ENCODE results near the gene NFAM1. TPM values are rescaled to one million over a fixed set of nuclear protein-coding genes. Genes with fewer than 3 reads are reported as not detected.

Gene NFAM1
- total RNA-seq, 6 donors from 2014 or later = 8.7 to 36.7 (median 15.9) TPM

DNA sequence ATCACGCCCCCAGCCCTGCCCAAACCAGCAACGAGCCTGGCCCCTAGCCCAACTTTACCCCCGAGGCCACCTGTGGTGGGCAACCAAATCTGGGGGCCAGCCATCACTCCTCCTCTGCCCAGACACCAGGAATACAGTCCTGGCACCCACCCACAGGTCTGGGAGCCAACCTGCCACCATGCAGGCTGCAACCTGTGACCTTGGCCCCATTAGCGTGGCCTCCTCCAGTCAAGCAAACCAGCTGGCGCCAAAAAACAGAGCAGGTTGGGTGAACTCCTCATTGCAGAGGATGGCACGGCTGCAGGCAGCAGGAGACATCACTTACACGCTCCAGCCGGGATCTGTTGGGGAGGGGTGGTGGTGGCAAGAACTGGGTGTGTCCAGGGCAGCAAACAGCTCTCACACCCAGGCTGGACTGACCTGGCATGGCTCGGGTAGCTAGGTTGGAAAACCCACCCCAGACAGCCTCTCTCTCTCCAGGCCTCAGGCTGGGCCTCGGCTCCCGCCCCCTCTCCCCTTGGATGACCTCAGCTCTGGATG, 96.3 kb downstream of the NFAM1 start:
- peaks cover 0 to 4% (median 0%) of the 10 kb centered on the region in 4 donors for H3K4me1 ChIP-seq
- H3K27ac ChIP-seq = no peak overlapping the region
- no peaks in the 10 kb centered on the region for H3K27me3 ChIP-seq
- WGBS, 2 donors = 83% methylated on average over 10 of the region's 11 CpGs; no CpG with 5 or more reads in 1 of the 2 donors
- DNase-seq (no peak), ATAC-seq (ENCODE audit: low FRiP score in 2 of 2) (no peak)
- H3K4me3 ChIP-seq = no peak overlapping the region
- no peak for TF ChIP-seq EP300 (IDR thresholded peaks at IDR 0.05)
- no peak for TF ChIP-seq POLR2AphosphoS5 (IDR thresholded peaks at IDR 0.05)
- no peak for TF ChIP-seq CTCF (IDR thresholded peaks at IDR 0.05)
- TF ChIP-seq POLR2A (IDR thresholded peaks at IDR 0.05) = no peak
- H3K9me3 ChIP-seq = no peaks in the 10 kb centered on the region
- H3K36me3 ChIP-seq = no peaks in the 10 kb centered on the region

- ATAC-seq (ENCODE audit: low FRiP score in 2 of 2) = no peak
- no peak overlapping the region for H3K27ac ChIP-seq
- no peak overlapping the region for H3K4me3 ChIP-seq
- H3K4me1 ChIP-seq = no peaks in the 10 kb centered on the region
- no peaks in the 10 kb centered on the region for H3K36me3 ChIP-seq
- no peaks in the 10 kb centered on the region for H3K27me3 ChIP-seq
- no peak for DNase-seq
- TF ChIP-seq POLR2A (IDR thresholded peaks at IDR 0.05) (no peak), CTCF (IDR thresholded peaks at IDR 0.05) (no peak), POLR2AphosphoS5 (IDR thresholded peaks at IDR 0.05) (no peak), EP300 (IDR thresholded peaks at IDR 0.05) (no peak)
- H3K9me3 ChIP-seq = no peaks in the 10 kb centered on the region
- 66 to 77% methylated on average over 7 of the region's 11 CpGs for whole genome bisulfite sequencing, 2 donors
Observed at GRCh38 chr22:42334875-42335512, 97.2 kb downstream of the NFAM1 start.

DNA sequence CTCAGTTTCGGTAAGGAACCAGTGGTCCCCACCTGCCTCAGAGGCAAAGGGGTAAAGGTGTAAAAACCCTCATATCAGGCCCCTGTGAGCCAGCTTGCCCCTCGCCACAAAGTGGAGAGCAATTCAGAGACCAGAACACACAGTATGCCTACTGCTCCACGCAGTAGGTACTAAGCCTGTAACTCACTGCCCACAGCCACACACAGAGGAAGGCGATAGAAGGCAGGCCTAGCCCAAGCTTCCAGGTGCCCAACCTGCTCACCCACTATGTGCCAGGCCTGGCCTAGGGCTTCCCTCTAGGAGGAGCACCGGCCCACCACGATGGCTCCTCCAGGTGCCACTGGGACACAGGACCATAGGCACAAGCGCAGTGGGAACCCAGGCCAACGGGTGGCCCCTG, 98.7 kb downstream of the NFAM1 start:
- WGBS, 2 donors = 91% methylated on average over 3 of the region's 8 CpGs; no CpG with 5 or more reads in 1 of the 2 donors
- no peak for TF ChIP-seq EP300 (IDR thresholded peaks at IDR 0.05)
- TF ChIP-seq POLR2AphosphoS5 (IDR thresholded peaks at IDR 0.05) = no peak
- no peak for TF ChIP-seq POLR2A (IDR thresholded peaks at IDR 0.05)
- TF ChIP-seq CTCF (IDR thresholded peaks at IDR 0.05) = no peak
- no peaks in the 10 kb centered on the region for H3K9me3 ChIP-seq

DNA sequence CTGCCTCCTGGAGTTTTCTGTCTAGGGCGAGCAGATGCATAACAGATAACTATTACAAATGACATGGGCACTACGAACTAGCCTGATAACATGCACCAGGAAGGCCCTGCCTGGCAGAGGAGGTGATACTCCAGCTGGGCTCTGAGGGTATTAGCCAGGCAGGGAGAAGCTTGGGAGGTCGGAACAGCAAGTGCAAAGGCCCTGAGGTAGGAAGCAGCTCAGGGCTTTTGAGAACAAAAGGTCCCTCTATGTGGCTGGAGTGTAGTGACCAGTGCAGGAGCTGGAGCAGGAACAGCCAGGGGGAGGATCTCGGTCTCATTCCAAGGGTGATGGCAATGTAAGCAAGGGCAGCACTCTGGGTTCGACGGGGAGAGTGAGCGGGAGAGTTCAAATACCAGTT, 100.1 kb downstream of the NFAM1 start:
- H3K4me3 ChIP-seq = no peak overlapping the region
- no peaks in the 10 kb centered on the region for H3K9me3 ChIP-seq
- TF ChIP-seq CTCF (IDR thresholded peaks at IDR 0.05) (no peak), POLR2AphosphoS5 (IDR thresholded peaks at IDR 0.05) (no peak), EP300 (IDR thresholded peaks at IDR 0.05) (no peak), POLR2A (IDR thresholded peaks at IDR 0.05) (no peak)
- no peaks in the 10 kb centered on the region for H3K4me1 ChIP-seq
- no peak overlapping the region for H3K27ac ChIP-seq
- 73% methylated on average over 7 of the region's 7 CpGs for WGBS, 2 donors
- no peaks in the 10 kb centered on the region for H3K27me3 ChIP-seq
- no peaks in the 10 kb centered on the region for H3K36me3 ChIP-seq
- DNase-seq (no peak), ATAC-seq (ENCODE audit: low FRiP score in 2 of 2) (no peak)

More for the DNA sequence above, 98.7 kb downstream of the NFAM1 start:
- ATAC-seq (ENCODE audit: low FRiP score in 2 of 2) (no peak), DNase-seq (no peak)
- Histone ChIP-seq H3K4me1 (no peaks in the 10 kb centered on the region), H3K27ac (no peak overlapping the region), H3K27me3 (no peaks in the 10 kb centered on the region), H3K4me3 (no peak overlapping the region), H3K36me3 (no peaks in the 10 kb centered on the region)

GRCh38 chr22:42331014-42331413, 101.2 kb downstream of the NFAM1 start:
- whole genome bisulfite sequencing, 2 donors = 60 to 81% methylated on average over 4 to 13 of the region's 22 CpGs
- peak in 1 of 2 donors; percentile 86 for DNase-seq

More at GRCh38 chr22:42331014-42331413, 101.2 kb downstream of the NFAM1 start:
- no peaks in the 10 kb centered on the region for H3K27me3 ChIP-seq
- no peak for ATAC-seq (ENCODE audit: low FRiP score in 2 of 2)
- H3K4me3 ChIP-seq = no peak overlapping the region
- H3K27ac ChIP-seq = no peak overlapping the region
- H3K36me3 ChIP-seq = no peaks in the 10 kb centered on the region
- no peaks in the 10 kb centered on the region for H3K4me1 ChIP-seq
- H3K9me3 ChIP-seq = no peaks in the 10 kb centered on the region
- TF ChIP-seq EP300 (IDR thresholded peaks at IDR 0.05) (no peak), CTCF (IDR thresholded peaks at IDR 0.05) (no peak), POLR2AphosphoS5 (IDR thresholded peaks at IDR 0.05) (no peak), POLR2A (IDR thresholded peaks at IDR 0.05) (no peak)
